HG02981 (cell line): Measurements from ENCODE around the gene TTLL11.
"Not testable (repeated sequence)": the region's sequence is repeated elsewhere in the genome, so short reads cannot be mapped to it uniquely, and the experiment has no call there.

ENCODE experiments used
- ATAC-seq: cut with Tn5 transposase; IDR thresholded peaks from one replicate; pipeline ENCODE4 v1.9.1; 2021; ENCODE audit warnings: mild to moderate bottlenecking, moderate library complexity; ENCODE audit not compliant: unreplicated experiment

Gene TTLL11

DNA sequence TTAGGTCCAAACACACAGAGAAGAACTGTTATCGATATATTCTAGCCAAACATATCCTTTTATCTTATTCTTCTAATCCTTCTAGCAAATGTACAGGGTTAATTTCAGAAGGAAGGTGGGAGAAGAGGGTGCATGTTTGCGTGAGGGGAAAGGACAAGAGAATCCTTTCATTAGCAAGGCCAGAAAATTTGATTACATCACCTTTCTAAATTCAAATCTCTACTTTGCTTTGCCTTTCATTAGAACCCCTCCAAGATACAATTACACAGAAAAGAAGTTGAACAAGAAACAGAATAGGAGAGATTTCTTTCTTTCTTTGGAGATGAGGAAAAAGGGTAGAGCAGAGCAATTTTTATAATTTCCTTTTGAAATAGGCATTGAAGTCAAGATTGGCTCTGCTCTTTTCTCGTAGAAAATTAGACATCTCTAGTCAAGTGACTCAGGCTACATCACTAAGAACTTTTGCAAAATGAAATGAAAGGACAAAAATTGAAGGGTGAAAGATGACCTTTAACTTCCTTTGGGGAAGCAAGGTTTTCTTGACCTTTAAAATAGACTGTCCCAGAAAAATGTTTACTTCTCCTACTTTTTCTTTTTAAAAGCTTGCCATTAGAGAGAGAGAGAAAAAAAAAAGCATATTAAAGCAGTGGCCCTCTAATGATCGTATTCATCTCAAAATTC, 81.2 kb downstream of the TTLL11 start:
- no peak for ATAC-seq

DNA sequence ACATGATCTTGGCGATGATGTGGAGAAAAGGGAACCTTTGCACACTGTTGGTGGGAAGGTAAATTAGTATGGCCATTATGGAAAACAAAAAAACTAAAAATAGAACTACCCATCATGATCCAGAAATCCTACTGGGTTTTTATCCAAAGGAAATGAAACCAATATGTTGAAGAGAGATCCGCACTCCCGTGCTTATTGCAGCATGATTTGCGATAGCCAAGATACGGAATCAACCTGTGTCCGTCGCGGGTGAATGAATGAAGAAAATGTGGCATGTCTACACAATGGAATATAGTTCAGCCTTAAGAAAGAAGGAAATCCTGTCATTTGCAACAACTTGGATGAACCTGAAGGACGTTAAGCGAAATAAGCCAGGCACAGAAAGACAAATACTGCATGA, 84.5 kb downstream of the TTLL11 start:
- no peak for ATAC-seq

DNA sequence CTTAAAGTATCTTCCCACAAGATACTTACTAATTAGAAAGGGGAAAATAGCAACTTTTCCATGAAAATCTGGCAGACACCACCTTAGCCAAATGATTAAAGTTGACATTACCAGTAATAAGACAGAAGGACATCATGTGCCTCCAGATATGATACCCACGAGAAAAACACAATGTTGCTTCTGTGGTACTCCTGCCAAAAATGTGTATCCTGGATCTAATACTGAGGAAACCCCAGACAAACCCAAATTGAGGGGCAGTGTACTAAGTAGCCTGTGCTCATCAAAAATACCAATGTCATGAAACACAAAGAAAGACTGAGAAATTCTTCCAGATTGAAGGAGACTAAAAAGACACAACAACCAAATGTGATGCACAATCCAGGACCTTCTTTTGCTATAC, 85.3 kb downstream of the TTLL11 start:
- no peak for ATAC-seq

DNA sequence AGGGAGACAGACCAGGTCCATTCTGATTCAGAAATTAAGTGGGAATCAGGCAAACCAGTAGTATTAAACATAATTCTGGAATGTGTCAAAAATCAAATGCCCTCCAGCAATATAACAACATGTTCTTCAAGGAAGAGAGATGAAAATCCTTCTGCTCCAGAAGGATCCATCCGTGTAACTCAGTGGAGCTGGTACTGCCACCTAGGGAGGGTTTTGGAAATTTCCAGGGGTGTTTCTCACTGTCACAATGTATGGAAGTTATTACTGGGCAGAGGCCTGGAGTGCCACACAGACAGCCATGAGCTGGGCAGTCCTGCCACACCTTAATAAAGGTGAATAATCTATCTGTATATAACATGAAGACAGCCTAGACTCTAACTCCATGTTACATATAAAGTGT, 87.5 kb downstream of the TTLL11 start:
- no peak for ATAC-seq

- ATAC-seq, result no peak
These were observed 88.5 kb downstream of the TTLL11 start for GRCh38 chr9:122004589-122004988.

GRCh38 chr9:122001491-122002201, 91.5 kb downstream of the TTLL11 start:
- ATAC-seq, result no peak

- not testable (repeated sequence) for ATAC-seq
These were observed 92.6 kb downstream of the TTLL11 start for GRCh38 chr9:122000526-122000925.

DNA sequence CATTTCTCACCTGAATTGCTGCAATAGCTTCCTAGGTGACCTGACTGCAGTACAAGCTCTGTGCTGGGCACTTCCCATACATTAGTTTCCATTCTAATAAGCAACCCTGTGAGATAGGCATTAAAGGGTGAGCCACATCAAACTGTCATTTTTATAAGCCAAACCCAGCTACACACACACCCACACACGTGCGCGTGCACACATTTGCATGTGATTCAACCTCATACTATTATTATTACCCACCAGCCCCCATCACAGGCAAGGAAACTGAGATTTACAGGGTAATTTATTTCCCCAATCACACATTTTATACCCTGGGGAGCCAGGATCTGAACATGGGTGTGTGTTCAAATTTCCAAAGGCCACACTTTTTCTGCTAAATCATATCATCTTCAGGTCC, 93.6 kb downstream of the TTLL11 start:
- no peak for ATAC-seq

- ATAC-seq, result no peak
These were observed 94.5 kb downstream of the TTLL11 start for GRCh38 chr9:121998513-121999049.

GRCh38 chr9:121997791-121998190, 95.3 kb downstream of the TTLL11 start:
- ATAC-seq, result no peak

DNA sequence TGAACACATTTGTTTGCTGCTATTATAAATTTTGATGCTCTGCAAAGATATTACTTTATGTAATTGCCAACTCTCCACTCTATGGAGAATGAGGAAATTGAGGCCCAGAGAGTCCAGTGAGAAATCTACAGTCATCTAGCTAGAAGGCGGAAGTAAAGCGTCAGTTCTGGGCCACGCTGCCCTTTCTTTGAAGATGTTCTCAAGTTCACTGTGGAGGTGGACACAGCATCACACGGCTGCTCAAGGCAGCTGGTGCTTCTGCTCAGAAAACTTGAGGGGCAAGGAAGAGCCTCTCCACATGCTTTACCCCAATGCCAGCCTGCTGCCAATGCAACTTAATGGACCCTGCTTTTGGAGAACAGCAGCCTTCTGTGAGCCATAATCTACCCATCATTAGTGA, 96.3 kb downstream of the TTLL11 start:
- no peak for ATAC-seq

GRCh38 chr9:121995997-121996396, 97.1 kb downstream of the TTLL11 start:
- no peak for ATAC-seq

- no peak for ATAC-seq
These were observed 100.4 kb downstream of the TTLL11 start for GRCh38 chr9:121992571-121993212.

GRCh38 chr9:121991307-121991661, 101.8 kb downstream of the TTLL11 start:
- ATAC-seq, result no peak

DNA sequence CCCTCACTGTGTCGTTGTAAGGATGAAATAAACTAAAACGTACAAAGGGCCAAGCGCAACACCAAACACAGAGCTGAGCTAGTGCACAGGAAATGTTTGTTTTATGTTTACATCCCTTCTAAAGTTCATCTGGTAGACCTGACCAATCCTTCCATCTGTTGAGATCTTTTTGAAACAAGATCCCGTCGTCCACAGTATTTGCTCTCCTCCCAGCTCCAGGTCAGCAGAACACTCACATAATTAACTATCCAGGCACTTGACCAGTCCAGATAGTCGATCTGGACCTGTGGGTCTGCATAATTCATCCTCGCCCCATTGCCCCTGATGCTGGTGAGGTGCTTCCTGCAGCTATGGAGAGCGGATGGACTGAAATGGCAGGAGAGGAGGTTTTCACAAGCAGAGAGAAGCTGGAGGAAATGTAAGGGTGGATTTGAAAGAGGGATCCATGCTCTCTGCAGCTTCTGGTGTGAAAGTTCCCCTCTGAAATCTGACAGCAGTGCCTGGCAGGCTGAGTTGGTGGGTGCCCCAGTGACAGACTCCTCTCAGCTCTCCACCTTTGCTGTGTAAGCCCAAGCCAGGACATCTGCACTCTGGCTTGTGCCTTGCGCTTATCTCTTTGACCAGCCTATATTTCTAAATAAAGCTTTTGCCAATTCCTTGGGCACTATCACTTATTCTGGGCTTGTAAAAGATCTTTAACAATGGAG, 102.4 kb downstream of the TTLL11 start:
- no peak for ATAC-seq

DNA sequence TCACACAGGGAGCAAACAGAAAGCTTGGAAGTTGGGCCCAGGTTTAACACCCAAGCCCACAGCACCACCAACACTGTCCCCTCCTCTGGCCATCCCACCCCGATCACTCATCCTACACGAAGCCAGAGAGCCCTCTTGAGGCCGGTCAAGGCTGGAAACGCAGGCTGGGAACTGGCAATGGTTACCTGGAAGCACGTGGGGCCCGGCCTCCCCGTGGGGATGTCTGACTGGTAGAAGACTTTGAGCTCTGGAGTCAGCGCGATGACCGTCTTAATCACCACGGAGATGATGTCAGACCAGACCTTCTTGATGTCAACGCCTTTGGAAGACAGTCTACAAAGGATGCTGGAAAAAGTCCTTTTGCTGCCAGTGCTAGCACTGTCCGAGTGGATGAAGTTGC, 104.1 kb downstream of the TTLL11 start:
- ATAC-seq, result no peak

GRCh38 chr9:121987314-121987713, 105.8 kb downstream of the TTLL11 start:
- ATAC-seq, result no peak

DNA sequence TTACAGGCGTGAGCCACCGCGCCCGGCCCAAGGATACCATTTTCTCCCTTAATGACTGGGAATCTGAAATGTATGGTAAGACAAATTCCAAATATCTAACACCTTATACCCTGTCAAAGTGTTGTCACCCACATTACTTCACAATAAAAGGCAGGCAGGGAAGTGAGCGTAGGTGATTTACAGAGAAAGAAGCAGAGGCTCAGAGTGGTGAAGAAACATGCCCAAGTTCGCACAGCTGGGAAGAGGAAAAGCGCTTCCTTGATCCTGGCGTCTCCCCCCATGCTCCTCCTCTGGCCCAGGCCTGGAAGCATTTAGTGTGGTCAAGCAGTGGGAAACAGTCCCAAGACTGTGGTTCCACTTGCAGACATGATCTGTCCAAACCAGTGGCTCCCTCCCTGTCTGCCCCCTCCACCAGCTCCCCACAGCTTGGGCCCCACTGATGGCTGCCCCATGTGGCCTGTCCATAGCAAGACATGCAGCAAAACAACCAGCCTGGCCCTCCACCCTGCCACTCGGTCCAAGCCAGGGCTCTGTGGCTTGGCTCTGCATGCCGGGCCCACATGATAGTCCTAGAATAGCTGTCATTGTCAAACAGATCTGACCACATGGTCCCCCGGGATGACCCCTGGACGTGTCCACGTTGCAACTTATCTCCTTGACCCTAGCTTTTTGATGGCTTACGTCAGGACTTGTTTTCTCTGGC, 107.2 kb downstream of the TTLL11 start:
- ATAC-seq, result no peak

DNA sequence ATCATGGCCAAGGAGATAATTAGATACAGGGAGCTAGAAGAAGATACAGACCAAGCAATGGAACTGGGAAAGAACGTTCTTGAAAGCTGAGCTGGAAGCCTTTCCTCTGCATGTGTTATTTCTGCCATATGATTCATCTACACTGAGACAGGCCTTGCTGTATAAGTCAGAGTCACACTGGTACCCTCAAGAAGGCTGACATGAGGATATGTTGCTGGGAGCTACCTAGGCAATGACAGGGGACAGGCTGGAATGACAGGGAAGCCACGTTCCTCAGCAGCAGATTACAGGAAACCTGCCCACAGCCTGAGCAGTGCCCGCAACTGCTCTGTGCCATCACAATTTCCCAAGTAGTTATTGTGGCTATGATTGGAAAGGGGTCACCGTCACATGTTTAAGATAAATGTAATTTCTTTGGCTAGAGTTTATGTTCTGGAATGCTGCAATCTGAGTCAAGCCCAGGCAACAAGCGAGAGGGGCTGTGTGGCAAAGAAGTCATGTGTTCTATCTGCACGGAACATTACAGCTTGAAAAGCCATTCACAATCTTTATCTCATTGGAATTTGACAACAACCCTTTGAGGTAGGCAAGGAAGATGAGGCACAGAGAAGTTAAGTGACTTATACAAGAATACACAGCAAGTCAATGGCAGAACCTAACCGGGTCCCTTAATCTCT, 108.2 kb downstream of the TTLL11 start:
- no peak for ATAC-seq

DNA sequence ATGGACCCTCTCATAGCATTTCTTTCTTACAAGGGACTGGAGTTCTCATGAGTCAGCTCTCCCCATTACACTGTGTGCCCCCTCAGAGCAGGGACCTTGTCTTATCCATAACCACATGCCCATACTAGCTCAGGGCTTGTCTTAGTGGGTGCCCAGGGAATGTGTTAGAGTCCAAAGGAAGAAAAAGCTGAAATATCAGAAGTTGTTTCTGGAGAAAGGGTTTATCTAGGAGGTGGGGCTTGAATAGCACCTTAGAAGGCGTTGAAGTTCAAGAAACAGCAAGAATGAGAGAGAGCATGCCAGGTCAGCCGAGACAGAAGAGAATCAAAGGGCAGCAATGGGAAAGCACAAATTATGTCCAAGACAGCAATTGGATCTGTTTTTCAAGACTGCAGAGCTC, 109.4 kb downstream of the TTLL11 start:
- no peak for ATAC-seq
